HG03521 (cell line): Measurements from ENCODE around the gene AKAIN1.

ENCODE experiments used
- ATAC-seq: cut with Tn5 transposase; IDR thresholded peaks from one replicate; pipeline ENCODE4 v1.9.1; 2021; ENCODE audit warnings: mild to moderate bottlenecking, moderate library complexity; ENCODE audit not compliant: unreplicated experiment

AKAIN1 gene

GRCh38 chr18:5162111-5162510 is 34.9 kb downstream of the AKAIN1 start:
- ATAC-seq: no peak

- ATAC-seq: no peak
Observed at GRCh38 chr18:5159080-5159479, 38.0 kb downstream of the AKAIN1 start.

- ATAC-seq: no peak
Observed at GRCh38 chr18:5158587-5158986, 38.5 kb downstream of the AKAIN1 start.

GRCh38 chr18:5158172-5158571 is 38.9 kb downstream of the AKAIN1 start:
- no peak for ATAC-seq

- ATAC-seq: no peak
Observed at GRCh38 chr18:5155907-5156287, 41.2 kb downstream of the AKAIN1 start.

GRCh38 chr18:5155218-5155906 is 41.7 kb downstream of the AKAIN1 start:
- ATAC-seq: no peak

GRCh38 chr18:5152343-5153020 is 44.6 kb downstream of the AKAIN1 start:
- no peak for ATAC-seq

GRCh38 chr18:5150894-5151293 is 46.2 kb downstream of the AKAIN1 start:
- no peak for ATAC-seq

GRCh38 chr18:5146093-5146492 is 51.0 kb downstream of the AKAIN1 start:
- no peak for ATAC-seq

GRCh38 chr18:5145168-5145825 is 51.8 kb downstream of the AKAIN1 start:
- no peak for ATAC-seq

GRCh38 chr18:5144629-5145028 is 52.4 kb downstream of the AKAIN1 start:
- ATAC-seq: no peak

GRCh38 chr18:5142859-5143258 is 54.2 kb downstream of the AKAIN1 start:
- no peak for ATAC-seq

GRCh38 chr18:5142131-5142530 is 54.9 kb downstream of the AKAIN1 start:
- no peak for ATAC-seq

GRCh38 chr18:5137261-5137660 is 59.8 kb downstream of the AKAIN1 start:
- ATAC-seq: no peak

GRCh38 chr18:5132987-5133386 is 64.1 kb downstream of the AKAIN1 start:
- ATAC-seq: no peak

- ATAC-seq: no peak
Observed at GRCh38 chr18:5122272-5122671, 74.8 kb downstream of the AKAIN1 start.

GRCh38 chr18:5110266-5110665 is 86.8 kb downstream of the AKAIN1 start:
- no peak for ATAC-seq

- no peak for ATAC-seq
Observed at GRCh38 chr18:5107988-5108387, 89.1 kb downstream of the AKAIN1 start.

GRCh38 chr18:5106730-5107129 is 90.3 kb downstream of the AKAIN1 start:
- ATAC-seq: no peak

- ATAC-seq: no peak
Observed at GRCh38 chr18:5104246-5104645, 92.8 kb downstream of the AKAIN1 start.

- ATAC-seq: no peak
Observed at GRCh38 chr18:5103693-5104092, 93.4 kb downstream of the AKAIN1 start.

GRCh38 chr18:5103286-5103685 is 93.8 kb downstream of the AKAIN1 start:
- no peak for ATAC-seq
